GM12878 (cell line): ENCODE measurements around the gene FXN. TPM values are rescaled to one million over a fixed set of nuclear protein-coding genes. Genes with fewer than 3 reads are reported as not detected.

ENCODE experiments used
- ATAC-seq: fragments of 200-7000 bp; cut with Tn5 transposase; 3 replicates; pipeline ENCODE4 v1.9.1; 2020; ENCODE audit warnings: mild to moderate bottlenecking, moderate library complexity
- BruUV-seq: library from RNA; stranded (reverse); fragments of 400-500 nt; replicated peaks from 2 replicates; lab custom pipeline; 2021; lab: Mats Ljungman, UMichigan
- CTCF ChIA-PET: fragments of 300-600 bp; sonication (Branson Sonifier 250); formaldehyde crosslinking; extraction: SDS; loops from one replicate; lab custom pipeline; 2021; ENCODE audit warnings: inconsistent platforms; lab: Yijun Ruan, JAX
- POLR2A ChIA-PET: fragments of 350-600 bp; formaldehyde crosslinking; extraction: SDS; loops from one replicate; lab custom pipeline; 2021; ENCODE audit warnings: inconsistent platforms; lab: Charles Lee
- RAD21 ChIA-PET: fragments of 300-600 bp; sonication (Branson Sonifier 250); formaldehyde crosslinking; loops from one replicate; lab custom pipeline; 2023; ENCODE audit warnings: antibody characterized with exemption; ENCODE audit not compliant: unreplicated experiment; lab: Charles Lee
- SMC1A ChIA-PET: fragments of 300-600 bp; sonication (Branson Sonifier 250); formaldehyde crosslinking; loops from one replicate; lab custom pipeline; 2023; ENCODE audit not compliant: unreplicated experiment, uncharacterized antibody; lab: Charles Lee
- DNase-seq: peaks from one replicate; pipeline ENCODE4 v3.0.0-alpha.2; 2011; ENCODE audit warnings: low read depth, low spot score
- FAIRE-seq: peaks from 3 replicates; lab custom pipeline; 2011; peaks lifted over from hg19 to GRCh38; lab: Jason Lieb, UNC
- H2AFZ ChIP-seq: 2 replicates; pipeline ENCODE4 v1.6.0; 2011; ENCODE audit warnings: low read depth, low read length, control low read depth; ENCODE audit not compliant: control insufficient read depth
- H3K27ac ChIP-seq: 2 replicates; pipeline ENCODE4 v1.5.1; 2011; ENCODE audit warnings: control low read depth; ENCODE audit not compliant: control insufficient read depth, insufficient read depth
- H3K27me3 ChIP-seq, 2 experiments: replicated peaks in 1 of 2; 2 replicates each; pipeline versions ENCODE4 v1.6.0 to v1.6.1; 2011; ENCODE audit warnings: low read length in 1 of 2; ENCODE audit not compliant: control insufficient read depth in 2 of 2, insufficient read depth in 2 of 2
- H3K36me3 ChIP-seq, 2 experiments: 2 replicates each; pipeline ENCODE4 v1.5.1; 2011; ENCODE audit warnings: low read length in 1 of 2; ENCODE audit not compliant: control insufficient read depth in 2 of 2, insufficient read depth in 2 of 2
- H3K4me1 ChIP-seq: 2 replicates; pipeline ENCODE4 v1.6.1; 2011; ENCODE audit warnings: mild to moderate bottlenecking, low read length, moderate library complexity, mixed read lengths; ENCODE audit not compliant: control insufficient read depth, insufficient read depth
- H3K4me2 ChIP-seq: 2 replicates; pipeline ENCODE4 v1.6.0; 2011; ENCODE audit warnings: control low read depth; ENCODE audit not compliant: control insufficient read depth, insufficient read depth
- H3K4me3 ChIP-seq: fragments of 200-600 bp; sonication (generic); 2 replicates; pipeline ENCODE4 v1.5.1; 2016
- H3K79me2 ChIP-seq: 2 replicates; pipeline ENCODE4 v1.6.0; 2011; ENCODE audit warnings: low read length; ENCODE audit not compliant: control insufficient read depth, insufficient read depth
- H3K9ac ChIP-seq: 2 replicates; pipeline ENCODE4 v1.8.0; 2011; ENCODE audit warnings: low read length, control low read depth, mixed read lengths; ENCODE audit not compliant: control insufficient read depth, insufficient read depth
- H3K9me3 ChIP-seq: replicated peaks from 3 replicates; pipeline ENCODE4 v1.5.1; 2011; ENCODE audit warnings: mild to moderate bottlenecking, low read length; ENCODE audit not compliant: control insufficient read depth, insufficient read depth
- H4K20me1 ChIP-seq: 2 replicates; pipeline ENCODE4 v1.6.0; 2011; ENCODE audit not compliant: control insufficient read depth, insufficient read depth
- BHLHE40 ChIP-seq, 2 experiments: fragments of 450-650 bp in 1 of 2; IDR thresholded peaks; 2 replicates each; pipeline ENCODE4 v1.6.1; 2011 to 2017; ENCODE audit warnings: low read depth in 2 of 2, borderline replicate concordance in 1 of 2, improper control_type of control experiment in 1 of 2, low read length in 1 of 2, mild to moderate bottlenecking in 1 of 2
- CBX5 ChIP-seq: sonication (generic); IDR thresholded peaks from 2 replicates; pipeline ENCODE4 v1.6.1; 2016; ENCODE audit warnings: low read depth, moderate library complexity, mild to moderate bottlenecking, inconsistent platforms
- DPF2 ChIP-seq: fragments of 450-650 bp; IDR thresholded peaks from 2 replicates; pipeline ENCODE4 v1.6.1; 2017; ENCODE audit warnings: mild to moderate bottlenecking
- POLR2A ChIP-seq: IDR thresholded peaks from 2 replicates; pipeline ENCODE4 v1.6.1; 2011; ENCODE audit warnings: low read depth, mild to moderate bottlenecking, low read length
- RAD21 ChIP-seq: IDR thresholded peaks from 2 replicates; pipeline ENCODE4 v1.6.1; 2011; ENCODE audit warnings: mild to moderate bottlenecking, low read depth, low read length, moderate library complexity; ENCODE audit not compliant: insufficient read depth
- SREBF1 ChIP-seq: IDR thresholded peaks from 2 replicates; pipeline ENCODE4 v1.6.1; 2012; ENCODE audit warnings: mild to moderate bottlenecking, low read length
- WRNIP1 ChIP-seq: IDR thresholded peaks from 2 replicates; pipeline ENCODE4 v1.6.1; 2011; ENCODE audit warnings: low read depth, low read length, improper control_type of control experiment, borderline replicate concordance
- ZZZ3 ChIP-seq: IDR thresholded peaks from 2 replicates; pipeline ENCODE4 v1.6.1; 2011; ENCODE audit warnings: low read depth; ENCODE audit not compliant: control insufficient read depth, insufficient read length
- WGBS: methylation state at CpG from one replicate; pipeline ENCODE4 v1.1.6; 2016; ENCODE audit warnings: low lambda C conversion rate; ENCODE audit not compliant: insufficient replicate concordance, insufficient coverage; ENCODE audit errors: missing lambda C conversion rate; 5-methylcytosine and 5-hydroxymethylcytosine counted together
- in situ Hi-C: fragments of 300-500 bp; cut with MboI; formaldehyde crosslinking; loops from 9 replicates; pipeline ENCODE4 v1.14.3; 2018; ENCODE audit warnings: mixed read lengths
- intact Hi-C: fragments of 100-400 bp; cut with micrococcal nuclease; formaldehyde crosslinking; loops from one replicate; pipeline ENCODE4 v1.14.2; 2022; ENCODE audit not compliant: unreplicated experiment
- polyA plus RNA-seq, 11 experiments: library from polyadenylated mRNA; depleted of rRNA in 4 of 11; unstranded in 6 of 11; stranded (reverse) in 5 of 11; fragments of >200 nt; fragmentation: Nextera tagmentation in 4 of 11; fragmentation: Illumina TruSeq in 1 of 11; extraction: Ambion mirVana in 4 of 11; extraction: Trizol in 1 of 11; gene quantifications; 1 replicate in 1 of 11; 2 replicates in 10 of 11; pipeline versions ENCODE4 v1.2.1 to v1.2.3, GENCODE V29; 2011 to 2016; ENCODE audit warnings: inconsistent platforms in 2 of 11, missing spikeins in 2 of 11, low read depth in 1 of 11
- total RNA-seq, 4 experiments: library from RNA; depleted of rRNA in 3 of 4; stranded (reverse); fragments of >200 nt in 3 of 4; fragmentation: Illumina TruSeq in 1 of 4; extraction: Trizol in 1 of 4; gene quantifications; 2 replicates each; pipeline versions ENCODE4 v1.2.1 to v1.2.3, GENCODE V29; 2013 to 2021
- TF ChIP-seq, protein P1 (sequence below): fragments of 450-650 bp; IDR thresholded peaks from 2 replicates; pipeline ENCODE4 v1.6.1; 2017; ENCODE audit warnings: low read depth, mild to moderate bottlenecking, moderate library complexity
- TF ChIP-seq, protein P2 (sequence below): fragments of 450-650 bp; IDR thresholded peaks from 2 replicates; pipeline ENCODE4 v1.6.1; 2018; ENCODE audit warnings: mild to moderate bottlenecking, low read depth, moderate library complexity; ENCODE audit not compliant: partially characterized antibody
- TF ChIP-seq, protein P3 (sequence below): IDR thresholded peaks from 2 replicates; pipeline ENCODE4 v1.6.1; 2012; ENCODE audit warnings: improper control_type of control experiment, low read depth, low read length; ENCODE audit not compliant: insufficient replicate concordance

Gene FXN
- total and polyA plus RNA-seq, 10 of the 15 experiments (the other 5 are each of a cell fraction or from before 2014, with no cell fraction given), result 7.3 to 78.0 (median 23.2) TPM

DNA sequence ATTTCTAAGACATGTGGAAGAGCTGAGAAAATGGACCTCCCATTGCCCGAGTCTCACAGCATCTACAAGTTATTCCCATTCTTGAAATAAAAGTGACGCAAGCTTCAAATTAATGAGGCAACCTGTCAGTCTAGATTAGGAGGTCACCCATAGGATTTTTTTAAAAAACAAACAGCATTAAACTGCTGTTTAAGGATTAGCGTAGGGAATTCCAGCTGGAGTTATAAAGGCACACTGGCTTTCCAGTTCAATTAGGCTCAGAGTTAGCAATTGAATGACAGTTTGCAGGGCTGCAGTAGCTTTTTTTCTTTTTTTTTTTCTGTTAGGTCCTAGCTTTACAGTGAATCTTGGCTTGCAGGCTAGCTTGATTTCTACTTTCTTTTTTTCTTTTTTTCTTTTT is 37.9 kb upstream of the FXN start:
- CTCF ChIA-PET, result interaction anchor here (0.7 to 4.4 kb wide), 17 partner anchors 12 to 416 kb away, joined by 3 to 39 read pairs (median 3); partner anchors contain the start of genes FXN and PIP5K1B
- Histone ChIP-seq H3K9ac (no peak overlapping the region), H3K9me3 (no peaks in the 10 kb centered on the region), H3K4me2 (no peak overlapping the region), H4K20me1 (no peaks in the 10 kb centered on the region), H3K27ac (no peak overlapping the region), H3K4me3 (no peak overlapping the region), H3K79me2 (no peaks in the 10 kb centered on the region), H3K27me3 (no peaks in the 10 kb centered on the region), H2AFZ (no peak overlapping the region), H3K36me3 (no peaks in the 10 kb centered on the region), H3K4me1 (peaks cover 11% of the 10 kb centered on the region)
- DNase-seq (no peak), FAIRE-seq (no peak), ATAC-seq (no peak)
- no TSS peak for BruUV-seq
- POLR2A ChIA-PET, result interaction anchor here (0.6 kb wide), 1 partner anchor 61 kb away, joined by 3 read pairs; no protein-coding TSS in a partner anchor
- intact Hi-C loops, result loop anchor here (2.0 to 5.0 kb wide), 7 partner anchors 45 to 313 kb away; partner anchors contain the start of gene PIP5K1B
- 97% methylated on average over 3 of the region's 3 CpGs for WGBS
- RAD21 ChIA-PET, result interaction anchor here (0.8 to 3.1 kb wide), 11 partner anchors 13 to 430 kb away, joined by 3 to 44 read pairs (median 4); a partner anchor contains a TSS
- TF ChIP-seq POLR2A, result no peak
- no peak for TF ChIP-seq CBX5
- no peak for TF ChIP-seq WRNIP1
- no peak for TF ChIP-seq DPF2
- TF ChIP-seq, protein P1, sequence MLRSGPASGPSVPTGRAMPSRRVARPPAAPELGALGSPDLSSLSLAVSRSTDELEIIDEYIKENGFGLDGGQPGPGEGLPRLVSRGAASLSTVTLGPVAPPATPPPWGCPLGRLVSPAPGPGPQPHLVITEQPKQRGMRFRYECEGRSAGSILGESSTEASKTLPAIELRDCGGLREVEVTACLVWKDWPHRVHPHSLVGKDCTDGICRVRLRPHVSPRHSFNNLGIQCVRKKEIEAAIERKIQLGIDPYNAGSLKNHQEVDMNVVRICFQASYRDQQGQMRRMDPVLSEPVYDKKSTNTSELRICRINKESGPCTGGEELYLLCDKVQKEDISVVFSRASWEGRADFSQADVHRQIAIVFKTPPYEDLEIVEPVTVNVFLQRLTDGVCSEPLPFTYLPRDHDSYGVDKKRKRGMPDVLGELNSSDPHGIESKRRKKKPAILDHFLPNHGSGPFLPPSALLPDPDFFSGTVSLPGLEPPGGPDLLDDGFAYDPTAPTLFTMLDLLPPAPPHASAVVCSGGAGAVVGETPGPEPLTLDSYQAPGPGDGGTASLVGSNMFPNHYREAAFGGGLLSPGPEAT, result no peak
- no peak for TF ChIP-seq RAD21
- TF ChIP-seq, protein P2, sequence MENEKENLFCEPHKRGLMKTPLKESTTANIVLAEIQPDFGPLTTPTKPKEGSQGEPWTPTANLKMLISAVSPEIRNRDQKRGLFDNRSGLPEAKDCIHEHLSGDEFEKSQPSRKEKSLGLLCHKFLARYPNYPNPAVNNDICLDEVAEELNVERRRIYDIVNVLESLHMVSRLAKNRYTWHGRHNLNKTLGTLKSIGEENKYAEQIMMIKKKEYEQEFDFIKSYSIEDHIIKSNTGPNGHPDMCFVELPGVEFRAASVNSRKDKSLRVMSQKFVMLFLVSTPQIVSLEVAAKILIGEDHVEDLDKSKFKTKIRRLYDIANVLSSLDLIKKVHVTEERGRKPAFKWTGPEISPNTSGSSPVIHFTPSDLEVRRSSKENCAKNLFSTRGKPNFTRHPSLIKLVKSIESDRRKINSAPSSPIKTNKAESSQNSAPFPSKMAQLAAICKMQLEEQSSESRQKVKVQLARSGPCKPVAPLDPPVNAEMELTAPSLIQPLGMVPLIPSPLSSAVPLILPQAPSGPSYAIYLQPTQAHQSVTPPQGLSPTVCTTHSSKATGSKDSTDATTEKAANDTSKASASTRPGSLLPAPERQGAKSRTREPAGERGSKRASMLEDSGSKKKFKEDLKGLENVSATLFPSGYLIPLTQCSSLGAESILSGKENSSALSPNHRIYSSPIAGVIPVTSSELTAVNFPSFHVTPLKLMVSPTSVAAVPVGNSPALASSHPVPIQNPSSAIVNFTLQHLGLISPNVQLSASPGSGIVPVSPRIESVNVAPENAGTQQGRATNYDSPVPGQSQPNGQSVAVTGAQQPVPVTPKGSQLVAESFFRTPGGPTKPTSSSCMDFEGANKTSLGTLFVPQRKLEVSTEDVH, result no peak
- TF ChIP-seq BHLHE40 (IDR thresholded peaks at IDR 0.05; ENCODE audit: borderline replicate concordance in 1 of 2, low read depth in 2 of 2, low read length in 1 of 2), result no peak
- TF ChIP-seq, protein P3, sequence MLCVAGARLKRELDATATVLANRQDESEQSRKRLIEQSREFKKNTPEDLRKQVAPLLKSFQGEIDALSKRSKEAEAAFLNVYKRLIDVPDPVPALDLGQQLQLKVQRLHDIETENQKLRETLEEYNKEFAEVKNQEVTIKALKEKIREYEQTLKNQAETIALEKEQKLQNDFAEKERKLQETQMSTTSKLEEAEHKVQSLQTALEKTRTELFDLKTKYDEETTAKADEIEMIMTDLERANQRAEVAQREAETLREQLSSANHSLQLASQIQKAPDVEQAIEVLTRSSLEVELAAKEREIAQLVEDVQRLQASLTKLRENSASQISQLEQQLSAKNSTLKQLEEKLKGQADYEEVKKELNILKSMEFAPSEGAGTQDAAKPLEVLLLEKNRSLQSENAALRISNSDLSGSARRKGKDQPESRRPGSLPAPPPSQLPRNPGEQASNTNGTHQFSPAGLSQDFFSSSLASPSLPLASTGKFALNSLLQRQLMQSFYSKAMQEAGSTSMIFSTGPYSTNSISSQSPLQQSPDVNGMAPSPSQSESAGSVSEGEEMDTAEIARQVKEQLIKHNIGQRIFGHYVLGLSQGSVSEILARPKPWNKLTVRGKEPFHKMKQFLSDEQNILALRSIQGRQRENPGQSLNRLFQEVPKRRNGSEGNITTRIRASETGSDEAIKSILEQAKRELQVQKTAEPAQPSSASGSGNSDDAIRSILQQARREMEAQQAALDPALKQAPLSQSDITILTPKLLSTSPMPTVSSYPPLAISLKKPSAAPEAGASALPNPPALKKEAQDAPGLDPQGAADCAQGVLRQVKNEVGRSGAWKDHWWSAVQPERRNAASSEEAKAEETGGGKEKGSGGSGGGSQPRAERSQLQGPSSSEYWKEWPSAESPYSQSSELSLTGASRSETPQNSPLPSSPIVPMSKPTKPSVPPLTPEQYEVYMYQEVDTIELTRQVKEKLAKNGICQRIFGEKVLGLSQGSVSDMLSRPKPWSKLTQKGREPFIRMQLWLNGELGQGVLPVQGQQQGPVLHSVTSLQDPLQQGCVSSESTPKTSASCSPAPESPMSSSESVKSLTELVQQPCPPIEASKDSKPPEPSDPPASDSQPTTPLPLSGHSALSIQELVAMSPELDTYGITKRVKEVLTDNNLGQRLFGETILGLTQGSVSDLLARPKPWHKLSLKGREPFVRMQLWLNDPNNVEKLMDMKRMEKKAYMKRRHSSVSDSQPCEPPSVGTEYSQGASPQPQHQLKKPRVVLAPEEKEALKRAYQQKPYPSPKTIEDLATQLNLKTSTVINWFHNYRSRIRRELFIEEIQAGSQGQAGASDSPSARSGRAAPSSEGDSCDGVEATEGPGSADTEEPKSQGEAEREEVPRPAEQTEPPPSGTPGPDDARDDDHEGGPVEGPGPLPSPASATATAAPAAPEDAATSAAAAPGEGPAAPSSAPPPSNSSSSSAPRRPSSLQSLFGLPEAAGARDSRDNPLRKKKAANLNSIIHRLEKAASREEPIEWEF, result no peak
- TF ChIP-seq SREBF1, result no peak
- TF ChIP-seq ZZZ3, result no peak
- SMC1A ChIA-PET, result interaction anchor here (0.6 to 3.4 kb wide), 13 partner anchors 14 to 414 kb away, joined by 3 to 21 read pairs (median 3); no protein-coding TSS in a partner anchor
- in situ Hi-C loops, result loop anchor here (10.0 kb wide), 1 partner anchor 293 kb away; the partner anchor contains the start of gene PIP5K1B
